HepG2 (cell line): Measurements from ENCODE around the gene CCDC30. TPM values are rescaled to one million over a fixed set of nuclear protein-coding genes. Genes with fewer than 3 reads are reported as not detected.

ENCODE experiments used
- ELF4 ChIP-seq: sonication (generic); formaldehyde crosslinking; IDR thresholded peaks from 2 replicates; pipeline ENCODE4 v1.5.0; 2020; ENCODE audit warnings: missing genetic modification reagents, mild to moderate bottlenecking, moderate library complexity, borderline replicate concordance
- EP300 ChIP-seq, 3 experiments: sonication (generic) in 1 of 3; formaldehyde crosslinking in 1 of 3; IDR thresholded peaks; 2 replicates each; pipeline versions ENCODE4 v1.5.1 to v1.6.1; 2011 to 2020; ENCODE audit warnings: low read depth in 2 of 3, low read length in 2 of 3, borderline replicate concordance in 1 of 3, improper control_type of control experiment in 1 of 3, mild to moderate bottlenecking in 1 of 3, missing genetic modification reagents in 1 of 3, moderate library complexity in 1 of 3
- FOXA1 ChIP-seq, 2 experiments: fragments of 450-650 bp in 1 of 2; sonication (generic) in 1 of 2; formaldehyde crosslinking in 1 of 2; IDR thresholded peaks; 2 replicates each; pipeline versions ENCODE4 v1.4.0 to v1.6.1; 2016 to 2020; ENCODE audit warnings: missing genetic modification reagents in 1 of 2
- IRX3 ChIP-seq: sonication (generic); formaldehyde crosslinking; IDR thresholded peaks from 2 replicates; pipeline ENCODE4 v1.8.1; 2023; ENCODE audit warnings: mild to moderate bottlenecking, low read depth, missing genetic modification reagents, borderline replicate concordance
- MAFK ChIP-seq, 2 experiments: IDR thresholded peaks in 1 of 2; conservative IDR thresholded peaks in 1 of 2; 2 replicates each; pipeline ENCODE4 v1.6.1; 2011; ENCODE audit warnings: improper control_type of control experiment in 2 of 2, low read length in 2 of 2
- REPIN1 ChIP-seq: sonication (generic); formaldehyde crosslinking; IDR thresholded peaks from 2 replicates; pipeline ENCODE4 v1.8.0; 2022; ENCODE audit warnings: missing genetic modification reagents, low read depth, mild to moderate bottlenecking, borderline replicate concordance
- SKI ChIP-seq: fragments of 450-650 bp; IDR thresholded peaks from one replicate; pipeline ENCODE4 v1.6.1; 2018; ENCODE audit warnings: mild to moderate bottlenecking; ENCODE audit not compliant: partially characterized antibody
- SOX6 ChIP-seq, 2 experiments: fragments of 450-650 bp in 1 of 2; sonication (generic) in 1 of 2; formaldehyde crosslinking in 1 of 2; IDR thresholded peaks; 2 replicates each; pipeline versions ENCODE4 v1.4.0 to v1.6.1; 2017 to 2020; ENCODE audit warnings: antibody characterized with exemption in 1 of 2, mild to moderate bottlenecking in 1 of 2, missing genetic modification reagents in 1 of 2
- TEAD3 ChIP-seq: optimal IDR thresholded peaks from 2 replicates; pipeline ENCODE3; 2016; ENCODE audit warnings: borderline replicate concordance
- YEATS2 ChIP-seq: sonication (generic); formaldehyde crosslinking; IDR thresholded peaks from 2 replicates; pipeline ENCODE4 v1.4.0; 2020; ENCODE audit warnings: missing genetic modification reagents, borderline replicate concordance
- ZFP37 ChIP-seq: sonication (generic); formaldehyde crosslinking; IDR thresholded peaks from 2 replicates; pipeline ENCODE4 v1.4.0; 2020; ENCODE audit warnings: missing genetic modification reagents, borderline replicate concordance
- ZFP41 ChIP-seq: sonication (generic); formaldehyde crosslinking; IDR thresholded peaks from 2 replicates; pipeline ENCODE4 v1.4.0; 2020; ENCODE audit warnings: mild to moderate bottlenecking, missing genetic modification reagents, borderline replicate concordance
- ZNF430 ChIP-seq: sonication (generic); formaldehyde crosslinking; IDR thresholded peaks from 2 replicates; pipeline ENCODE4 v1.9.0; 2021; ENCODE audit warnings: mild to moderate bottlenecking, missing genetic modification reagents
- ZNF460 ChIP-seq: sonication (generic); formaldehyde crosslinking; IDR thresholded peaks from 2 replicates; pipeline ENCODE4 v1.5.1; 2020; ENCODE audit warnings: missing genetic modification reagents, mild to moderate bottlenecking, borderline replicate concordance
- ZNF580 ChIP-seq: IDR thresholded peaks from 2 replicates; pipeline ENCODE4 v1.6.1; 2016; ENCODE audit warnings: low read depth, borderline replicate concordance
- polyA plus RNA-seq, 8 experiments: library from polyadenylated mRNA; depleted of rRNA in 3 of 8; stranded (reverse) in 7 of 8; unstranded in 1 of 8; fragments of >200 nt; fragmentation: Illumina TruSeq in 4 of 8; extraction: Trizol in 4 of 8; gene quantifications; 2 replicates each; pipeline versions ENCODE4 v1.2.1 to v1.2.3, GENCODE V29; 2011 to 2016; ENCODE audit warnings: low read depth in 4 of 8, missing spikeins in 1 of 8, mixed read lengths in 1 of 8; ENCODE audit not compliant: insufficient read depth in 1 of 8
- total RNA-seq, 5 experiments: library from RNA; depleted of rRNA; stranded (reverse); fragments of >200 nt; fragmentation: Illumina TruSeq; extraction: Trizol; gene quantifications; 2 replicates each; pipeline ENCODE4 v1.2.3, GENCODE V29; 2016; ENCODE audit warnings: low read depth in 1 of 5
- TF ChIP-seq, protein P1 (sequence below): sonication (generic); formaldehyde crosslinking; IDR thresholded peaks from 2 replicates; pipeline ENCODE4 v1.4.0; 2020; ENCODE audit warnings: missing genetic modification reagents, mild to moderate bottlenecking, borderline replicate concordance
- TF ChIP-seq, protein P2 (sequence below), 2 experiments: sonication (generic) in 1 of 2; formaldehyde crosslinking in 1 of 2; IDR thresholded peaks; 2 replicates each; pipeline versions ENCODE4 v1.4.0 to v1.6.1; 2016 to 2020; ENCODE audit warnings: borderline replicate concordance in 1 of 2, low read depth in 1 of 2, mild to moderate bottlenecking in 1 of 2, missing genetic modification reagents in 1 of 2
- TF ChIP-seq, protein P3 (sequence below): sonication (generic); formaldehyde crosslinking; IDR thresholded peaks from 2 replicates; pipeline ENCODE4 v1.4.0; 2020; ENCODE audit warnings: missing genetic modification reagents
- TF ChIP-seq, protein P4 (sequence below): sonication (generic); formaldehyde crosslinking; IDR thresholded peaks from 2 replicates; pipeline ENCODE4 v1.8.1; 2023; ENCODE audit warnings: missing genetic modification reagents, mild to moderate bottlenecking, borderline replicate concordance

The CCDC30 gene
- total and polyA plus RNA-seq, 2 of the 13 experiments (the other 11 are each of a cell fraction or from before 2014, with no cell fraction given) = 0.25 to 0.77 TPM

DNA sequence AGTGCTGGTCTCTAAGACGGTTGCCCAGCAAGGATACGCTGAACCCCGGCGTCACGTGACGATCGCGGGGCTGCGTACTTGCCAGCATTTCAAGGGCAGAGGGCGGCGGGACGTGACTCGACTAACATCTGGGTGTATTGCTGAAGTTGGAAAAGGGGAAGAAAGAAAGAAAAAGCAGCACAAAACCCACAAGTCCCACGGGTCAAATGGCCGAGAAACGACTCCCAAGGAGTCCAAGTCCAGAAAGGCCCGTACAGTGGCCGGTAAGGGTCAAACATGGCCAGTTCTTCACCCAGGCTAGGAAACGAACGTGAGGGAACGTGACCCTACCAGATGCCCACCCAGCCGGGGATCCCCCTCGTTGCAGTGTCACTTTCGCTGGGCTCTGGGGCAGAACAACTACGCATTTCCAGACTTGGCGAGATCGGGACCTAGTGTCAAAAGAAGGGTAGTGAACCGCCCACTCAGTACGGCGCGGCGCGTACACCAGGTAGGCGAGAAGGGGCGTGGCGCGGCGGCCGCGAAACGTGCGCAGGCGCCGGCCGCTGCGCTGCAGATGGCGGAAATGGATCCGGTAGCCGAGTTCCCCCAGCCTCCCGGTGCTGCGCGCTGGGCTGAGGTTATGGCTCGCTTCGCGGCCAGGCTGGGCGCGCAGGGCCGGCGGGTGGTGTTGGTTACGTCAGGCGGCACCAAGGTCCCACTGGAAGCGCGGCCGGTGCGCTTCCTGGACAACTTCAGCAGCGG, 6.9 kb upstream of the CCDC30 start, which contains the start of the genes PPCS and ZMYND12 (continued):
- TF ChIP-seq MAFK (conservative IDR thresholded peaks at IDR 0.05 in 1 of 2, IDR thresholded peaks at IDR 0.05 in 1 of 2; ENCODE audit: low read length in 2 of 2) = no peak
- no peak; the same call in none of the 2 replicates for TF ChIP-seq ZNF430 (CRISPR knock-in tag)
- no peak for TF ChIP-seq EP300 (IDR thresholded peaks at IDR 0.05; ENCODE audit: low read depth in 2 of 2, low read length in 2 of 2)
- no peak for TF ChIP-seq EP300 (CRISPR knock-in tag; IDR thresholded peaks at IDR 0.05; ENCODE audit: borderline replicate concordance)
- TF ChIP-seq ZFP37 = peak; percentile 39; the same call in 1 of the 2 replicates
- TF ChIP-seq SOX6 (IDR thresholded peaks at IDR 0.05) = no peak
- TF ChIP-seq SOX6 (CRISPR knock-in tag; IDR thresholded peaks at IDR 0.05) = peak; percentile 54
- TF ChIP-seq ZFP41 (CRISPR knock-in tag) = peak; percentile 55; the same call in 1 of the 2 replicates
- TF ChIP-seq, protein P1, sequence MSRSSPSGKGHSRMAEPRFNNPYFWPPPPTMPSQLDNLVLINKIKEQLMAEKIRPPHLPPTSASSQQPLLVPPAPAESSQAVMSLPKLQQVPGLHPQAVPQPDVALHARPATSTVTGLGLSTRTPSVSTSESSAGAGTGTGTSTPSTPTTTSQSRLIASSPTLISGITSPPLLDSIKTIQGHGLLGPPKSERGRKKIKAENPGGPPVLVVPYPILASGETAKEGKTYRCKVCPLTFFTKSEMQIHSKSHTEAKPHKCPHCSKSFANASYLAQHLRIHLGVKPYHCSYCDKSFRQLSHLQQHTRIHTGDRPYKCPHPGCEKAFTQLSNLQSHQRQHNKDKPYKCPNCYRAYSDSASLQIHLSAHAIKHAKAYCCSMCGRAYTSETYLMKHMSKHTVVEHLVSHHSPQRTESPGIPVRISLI = no peak
- TF ChIP-seq, protein P2, sequence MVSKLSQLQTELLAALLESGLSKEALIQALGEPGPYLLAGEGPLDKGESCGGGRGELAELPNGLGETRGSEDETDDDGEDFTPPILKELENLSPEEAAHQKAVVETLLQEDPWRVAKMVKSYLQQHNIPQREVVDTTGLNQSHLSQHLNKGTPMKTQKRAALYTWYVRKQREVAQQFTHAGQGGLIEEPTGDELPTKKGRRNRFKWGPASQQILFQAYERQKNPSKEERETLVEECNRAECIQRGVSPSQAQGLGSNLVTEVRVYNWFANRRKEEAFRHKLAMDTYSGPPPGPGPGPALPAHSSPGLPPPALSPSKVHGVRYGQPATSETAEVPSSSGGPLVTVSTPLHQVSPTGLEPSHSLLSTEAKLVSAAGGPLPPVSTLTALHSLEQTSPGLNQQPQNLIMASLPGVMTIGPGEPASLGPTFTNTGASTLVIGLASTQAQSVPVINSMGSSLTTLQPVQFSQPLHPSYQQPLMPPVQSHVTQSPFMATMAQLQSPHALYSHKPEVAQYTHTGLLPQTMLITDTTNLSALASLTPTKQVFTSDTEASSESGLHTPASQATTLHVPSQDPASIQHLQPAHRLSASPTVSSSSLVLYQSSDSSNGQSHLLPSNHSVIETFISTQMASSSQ (IDR thresholded peaks at IDR 0.05; ENCODE audit: low read depth) = no peak
- TF ChIP-seq, protein P2 (CRISPR knock-in tag; IDR thresholded peaks at IDR 0.05; ENCODE audit: borderline replicate concordance) = peak; percentile 63; the same call in 1 of the 2 replicates
- TF ChIP-seq ZNF460 (CRISPR knock-in tag) = no peak; the same call in 1 of the 2 replicates
- TF ChIP-seq YEATS2 (CRISPR knock-in tag) = peak; percentile 58; the same call in 1 of the 2 replicates
- TF ChIP-seq ZNF580 (CRISPR knock-in tag) = no peak; the same call in 1 of the 2 replicates
- TF ChIP-seq IRX3 (CRISPR knock-in tag) = no peak
- TF ChIP-seq SKI = no peak
- peak; percentile 97 for TF ChIP-seq ELF4
- no peak for TF ChIP-seq TEAD3
- TF ChIP-seq, protein P3, sequence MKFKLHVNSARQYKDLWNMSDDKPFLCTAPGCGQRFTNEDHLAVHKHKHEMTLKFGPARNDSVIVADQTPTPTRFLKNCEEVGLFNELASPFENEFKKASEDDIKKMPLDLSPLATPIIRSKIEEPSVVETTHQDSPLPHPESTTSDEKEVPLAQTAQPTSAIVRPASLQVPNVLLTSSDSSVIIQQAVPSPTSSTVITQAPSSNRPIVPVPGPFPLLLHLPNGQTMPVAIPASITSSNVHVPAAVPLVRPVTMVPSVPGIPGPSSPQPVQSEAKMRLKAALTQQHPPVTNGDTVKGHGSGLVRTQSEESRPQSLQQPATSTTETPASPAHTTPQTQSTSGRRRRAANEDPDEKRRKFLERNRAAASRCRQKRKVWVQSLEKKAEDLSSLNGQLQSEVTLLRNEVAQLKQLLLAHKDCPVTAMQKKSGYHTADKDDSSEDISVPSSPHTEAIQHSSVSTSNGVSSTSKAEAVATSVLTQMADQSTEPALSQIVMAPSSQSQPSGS (CRISPR knock-in tag) = 0 out of 2 replicates have a peak, but pooled peaks have one; percentile 10
- TF ChIP-seq, protein P4, sequence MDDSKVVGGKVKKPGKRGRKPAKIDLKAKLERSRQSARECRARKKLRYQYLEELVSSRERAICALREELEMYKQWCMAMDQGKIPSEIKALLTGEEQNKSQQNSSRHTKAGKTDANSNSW = no peak
- no peak for TF ChIP-seq REPIN1 (CRISPR knock-in tag)
- no peak for TF ChIP-seq FOXA1 (IDR thresholded peaks at IDR 0.05)
- TF ChIP-seq FOXA1 (CRISPR knock-in tag; IDR thresholded peaks at IDR 0.05) = peak; percentile 43; the same call in 1 of the 2 replicates
